Measurements from ENCODE around the gene FAM131A.

The FAM131A gene

DNA sequence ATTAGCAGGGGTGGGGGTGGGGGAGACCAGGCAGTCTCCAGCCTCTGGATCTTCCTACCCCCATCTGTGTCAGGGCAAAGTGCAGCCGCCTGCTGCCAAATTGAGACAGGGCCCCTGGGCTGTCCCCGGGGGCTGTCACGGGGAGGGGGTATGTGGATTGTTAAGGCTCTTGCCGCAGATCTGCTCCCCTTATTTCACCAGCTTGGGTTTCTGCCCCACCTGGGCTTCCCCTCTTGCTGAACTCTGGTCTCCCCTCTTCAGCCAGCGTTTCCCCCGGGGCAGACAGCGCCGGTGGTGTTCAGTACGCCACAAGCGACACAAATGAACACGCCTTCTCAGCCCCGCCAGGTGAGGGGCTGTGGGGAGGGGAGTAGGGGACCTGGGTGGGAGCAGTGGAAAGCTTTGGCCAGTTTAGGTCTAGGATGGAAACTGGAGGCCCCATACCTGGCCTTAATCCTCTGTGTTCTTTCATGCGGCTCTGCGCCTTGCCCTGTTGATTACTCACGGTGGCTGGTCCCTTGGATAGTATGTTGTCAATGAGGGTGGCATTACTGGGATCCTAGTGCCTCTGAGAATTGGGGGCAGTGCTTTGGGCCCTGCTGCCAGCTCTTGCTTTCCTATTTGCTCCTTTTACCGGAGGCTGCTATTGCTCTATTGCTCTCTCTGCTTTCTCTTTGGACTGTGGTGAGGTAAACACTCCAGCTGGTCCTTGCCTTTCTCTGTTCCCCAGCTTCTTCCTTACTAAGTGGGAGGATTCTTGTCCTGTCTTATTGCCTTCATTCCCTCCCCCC lies 21.3 kb upstream of the FAM131A start:
- TF ChIP-seq TAF1 (IDR thresholded peaks at IDR 0.05; ENCODE audit: borderline replicate concordance, insufficient read depth, low read length) = no peak
- no peak for TF ChIP-seq POLR2AphosphoS5 (IDR thresholded peaks at IDR 0.05; ENCODE audit: low read depth, low read length)
- TF ChIP-seq SIN3A (IDR thresholded peaks at IDR 0.05; ENCODE audit: borderline replicate concordance, insufficient read depth, low read length) = no peak
- TF ChIP-seq, protein P1, sequence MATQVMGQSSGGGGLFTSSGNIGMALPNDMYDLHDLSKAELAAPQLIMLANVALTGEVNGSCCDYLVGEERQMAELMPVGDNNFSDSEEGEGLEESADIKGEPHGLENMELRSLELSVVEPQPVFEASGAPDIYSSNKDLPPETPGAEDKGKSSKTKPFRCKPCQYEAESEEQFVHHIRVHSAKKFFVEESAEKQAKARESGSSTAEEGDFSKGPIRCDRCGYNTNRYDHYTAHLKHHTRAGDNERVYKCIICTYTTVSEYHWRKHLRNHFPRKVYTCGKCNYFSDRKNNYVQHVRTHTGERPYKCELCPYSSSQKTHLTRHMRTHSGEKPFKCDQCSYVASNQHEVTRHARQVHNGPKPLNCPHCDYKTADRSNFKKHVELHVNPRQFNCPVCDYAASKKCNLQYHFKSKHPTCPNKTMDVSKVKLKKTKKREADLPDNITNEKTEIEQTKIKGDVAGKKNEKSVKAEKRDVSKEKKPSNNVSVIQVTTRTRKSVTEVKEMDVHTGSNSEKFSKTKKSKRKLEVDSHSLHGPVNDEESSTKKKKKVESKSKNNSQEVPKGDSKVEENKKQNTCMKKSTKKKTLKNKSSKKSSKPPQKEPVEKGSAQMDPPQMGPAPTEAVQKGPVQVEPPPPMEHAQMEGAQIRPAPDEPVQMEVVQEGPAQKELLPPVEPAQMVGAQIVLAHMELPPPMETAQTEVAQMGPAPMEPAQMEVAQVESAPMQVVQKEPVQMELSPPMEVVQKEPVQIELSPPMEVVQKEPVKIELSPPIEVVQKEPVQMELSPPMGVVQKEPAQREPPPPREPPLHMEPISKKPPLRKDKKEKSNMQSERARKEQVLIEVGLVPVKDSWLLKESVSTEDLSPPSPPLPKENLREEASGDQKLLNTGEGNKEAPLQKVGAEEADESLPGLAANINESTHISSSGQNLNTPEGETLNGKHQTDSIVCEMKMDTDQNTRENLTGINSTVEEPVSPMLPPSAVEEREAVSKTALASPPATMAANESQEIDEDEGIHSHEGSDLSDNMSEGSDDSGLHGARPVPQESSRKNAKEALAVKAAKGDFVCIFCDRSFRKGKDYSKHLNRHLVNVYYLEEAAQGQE (IDR thresholded peaks at IDR 0.05; ENCODE audit: insufficient read depth in 1 of 2, low read depth in 2 of 2, low read length in 2 of 2) = no peak
- no peak for TF ChIP-seq FOXP2 (optimal IDR thresholded peaks at IDR 0.05; ENCODE audit: borderline replicate concordance, extremely low read depth, extremely low read length, insufficient read depth)

DNA sequence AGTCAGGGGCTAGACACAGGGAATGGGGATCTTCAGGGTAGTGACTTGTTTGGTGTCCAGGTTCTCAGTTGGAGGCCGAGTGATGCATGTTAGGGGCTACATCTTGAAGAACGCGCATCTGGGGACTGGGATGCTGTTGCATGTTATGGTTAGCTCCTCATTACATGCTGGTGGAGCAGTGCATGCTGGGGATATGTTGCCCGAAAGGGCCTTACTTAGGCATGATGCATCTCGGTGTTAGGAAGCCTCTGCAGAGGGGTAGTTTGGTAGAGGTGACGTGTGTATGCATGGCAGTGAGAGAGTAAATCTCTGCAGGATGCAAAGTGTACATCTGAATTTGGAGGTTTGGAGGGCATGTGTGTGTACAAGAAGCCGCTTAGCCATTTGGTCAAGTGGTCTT lies 20.6 kb upstream of the FAM131A start:
- TF ChIP-seq FOXP2 (optimal IDR thresholded peaks at IDR 0.05; ENCODE audit: borderline replicate concordance, extremely low read depth, extremely low read length, insufficient read depth) = no peak
- no peak for TF ChIP-seq SIN3A (IDR thresholded peaks at IDR 0.05; ENCODE audit: borderline replicate concordance, insufficient read depth, low read length)
- TF ChIP-seq TAF1 (IDR thresholded peaks at IDR 0.05; ENCODE audit: borderline replicate concordance, insufficient read depth, low read length) = no peak
- no peak; the same call in 1 of the 2 replicates for TF ChIP-seq POLR2AphosphoS5 (IDR thresholded peaks at IDR 0.05; ENCODE audit: low read depth, low read length)
- TF ChIP-seq, protein P1 (IDR thresholded peaks at IDR 0.05; ENCODE audit: insufficient read depth in 1 of 2, low read depth in 2 of 2, low read length in 2 of 2) = no peak

DNA sequence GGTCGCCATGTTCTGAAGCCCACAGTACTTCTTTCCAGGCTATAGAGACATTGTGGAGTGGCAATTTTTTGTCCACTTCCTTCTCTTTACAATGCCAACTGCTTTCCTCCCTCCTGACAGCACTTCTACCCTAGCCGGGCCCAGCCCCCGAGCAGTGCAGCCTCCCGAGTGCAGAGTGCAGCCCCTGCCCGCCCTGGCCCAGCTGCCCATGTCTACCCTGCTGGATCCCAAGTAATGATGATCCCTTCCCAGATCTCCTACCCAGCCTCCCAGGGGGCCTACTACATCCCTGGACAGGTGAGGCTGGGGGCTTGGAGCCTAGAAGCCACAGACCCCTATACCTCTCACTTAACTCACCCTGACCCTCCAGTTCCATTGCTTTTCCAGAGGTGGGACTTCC lies 20.2 kb upstream of the FAM131A start:
- no peak for TF ChIP-seq POLR2AphosphoS5 (IDR thresholded peaks at IDR 0.05; ENCODE audit: low read depth, low read length)
- TF ChIP-seq, protein P1 (IDR thresholded peaks at IDR 0.05; ENCODE audit: insufficient read depth in 1 of 2, low read depth in 2 of 2, low read length in 2 of 2) = no peak
- no peak for TF ChIP-seq SIN3A (IDR thresholded peaks at IDR 0.05; ENCODE audit: borderline replicate concordance, insufficient read depth, low read length)
- no peak for TF ChIP-seq FOXP2 (optimal IDR thresholded peaks at IDR 0.05; ENCODE audit: borderline replicate concordance, extremely low read depth, extremely low read length, insufficient read depth)

DNA sequence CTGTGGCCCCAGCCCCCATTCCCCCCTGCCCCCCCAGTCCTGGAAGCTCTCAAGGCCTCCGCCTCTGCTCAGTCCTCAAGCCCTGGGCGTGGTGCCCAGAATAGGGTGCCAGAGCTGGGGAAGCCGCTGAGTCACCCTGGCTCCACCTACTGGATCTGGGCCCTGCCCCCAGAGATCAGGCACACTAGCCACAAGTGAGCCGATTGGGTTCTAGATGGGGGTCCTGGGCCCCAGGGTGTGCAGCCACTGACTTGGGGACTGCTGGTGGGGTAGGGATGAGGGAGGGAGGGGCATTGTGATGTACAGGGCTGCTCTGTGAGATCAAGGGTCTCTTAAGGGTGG lies 17.3 kb upstream of the FAM131A start:
- TF ChIP-seq, protein P1 (IDR thresholded peaks at IDR 0.05; ENCODE audit: insufficient read depth in 1 of 2, low read depth in 2 of 2, low read length in 2 of 2) = no peak
- 0 out of 2 replicates have a peak, but pooled peaks have one; percentile 11 for TF ChIP-seq POLR2AphosphoS5 (IDR thresholded peaks at IDR 0.05; ENCODE audit: low read depth, low read length)

DNA sequence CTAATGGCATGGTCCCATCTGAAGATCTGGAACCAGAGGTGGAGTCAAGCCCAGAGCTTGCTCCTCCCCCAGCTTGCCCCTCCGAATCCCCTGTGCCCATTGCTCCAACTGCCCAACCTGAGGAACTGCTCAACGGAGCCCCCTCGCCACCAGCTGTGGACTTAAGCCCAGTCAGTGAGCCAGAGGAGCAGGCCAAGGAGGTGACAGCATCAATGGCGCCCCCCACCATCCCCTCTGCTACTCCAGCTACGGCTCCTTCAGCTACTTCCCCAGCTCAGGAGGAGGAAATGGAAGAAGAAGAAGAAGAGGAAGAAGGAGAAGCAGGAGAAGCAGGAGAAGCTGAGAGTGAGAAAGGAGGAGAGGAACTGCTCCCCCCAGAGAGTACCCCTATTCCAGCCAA lies 15.7 kb upstream of the FAM131A start:
- no peak for TF ChIP-seq SIN3A (IDR thresholded peaks at IDR 0.05; ENCODE audit: borderline replicate concordance, insufficient read depth, low read length)
- TF ChIP-seq TAF1 (IDR thresholded peaks at IDR 0.05; ENCODE audit: borderline replicate concordance, insufficient read depth, low read length) = no peak
